ENCODE measurements around the gene TADA3.

GRCh38 chr3:9744162-9744561 is 48.1 kb downstream of the TADA3 start:
- TF ChIP-seq CTCF (IDR thresholded peaks at IDR 0.05): no peak
- no peak for TF ChIP-seq POLR2AphosphoS5 (IDR thresholded peaks at IDR 0.05; ENCODE audit: insufficient read depth in 1 of 2, low read depth in 1 of 2)

Measured in vagina (tissue), 2 donors.